A172 (cell line): ENCODE results near the gene NDUFA3. TPM values are rescaled to one million over a fixed set of nuclear protein-coding genes. Genes with fewer than 3 reads are reported as not detected.

Experiments
- total RNA-seq: library from RNA; depleted of rRNA; stranded (reverse); fragments of >200 nt; shearing (Covaris generic); gene quantifications from 2 replicates; pipeline ENCODE4 v1.2.3, GENCODE V29; 2014; rRNA removed

Gene NDUFA3
- total RNA-seq, 1 experiment from 2014 or later = 156 TPM

Other genes with a start within 250 kb of the NDUFA3 start
- 34.9 and 49.7 TPM in 2 replicates for gene MYADM, start 235.0 kb upstream of the NDUFA3 start, total RNA-seq
- 2.2 TPM in 1 of 2 replicates, not detected in the other for gene PRKCG, start 220.7 kb upstream of the NDUFA3 start, total RNA-seq
- gene CACNG7, start 193.6 kb upstream of the NDUFA3 start, total RNA-seq = 0.07 TPM in 1 of 2 replicates, not detected in the other
- 0.43 and 0.72 TPM in 2 replicates for gene CACNG8, start 139.9 kb upstream of the NDUFA3 start, total RNA-seq
- gene CACNG6, start 111.2 kb upstream of the NDUFA3 start, total RNA-seq = 6.3 and 7.5 TPM in 2 replicates
- gene VSTM1, start 39.0 kb upstream of the NDUFA3 start, total RNA-seq = not detected in 2 replicates
- not detected in 2 replicates for gene TARM1, start 21.5 kb upstream of the NDUFA3 start, total RNA-seq
- gene OSCAR, start 2.1 kb upstream of the NDUFA3 start, total RNA-seq = 0.41 TPM in 1 of 2 replicates, not detected in the other
- gene TFPT, start 12.8 kb downstream of the NDUFA3 start, total RNA-seq = 49.9 and 53.8 TPM in 2 replicates
- gene PRPF31, start 12.9 kb downstream of the NDUFA3 start, total RNA-seq = 135 and 162 TPM in 2 replicates
- gene CNOT3, start 34.9 kb downstream of the NDUFA3 start, total RNA-seq = 21.1 and 25.5 TPM in 2 replicates
- 18.7 and 21.1 TPM in 2 replicates for gene LENG1, start 56.9 kb downstream of the NDUFA3 start, total RNA-seq
- not detected in 2 replicates for gene TMC4, start 70.3 kb downstream of the NDUFA3 start, total RNA-seq
- gene MBOAT7, start 86.7 kb downstream of the NDUFA3 start, total RNA-seq = 405 and 408 TPM in 2 replicates
- 222 and 277 TPM in 2 replicates for gene TSEN34, start 88.5 kb downstream of the NDUFA3 start, total RNA-seq
- gene RPS9, start 98.0 kb downstream of the NDUFA3 start, total RNA-seq = 1,527 and 1,817 TPM in 2 replicates
- not detected in 2 replicates for gene LILRB3, start 120.2 kb downstream of the NDUFA3 start, total RNA-seq
- gene LILRA6, start 139.9 kb downstream of the NDUFA3 start, total RNA-seq = not detected in 2 replicates
- not detected in 2 replicates for gene LILRB5, start 154.4 kb downstream of the NDUFA3 start, total RNA-seq
- gene LILRB2, start 178.3 kb downstream of the NDUFA3 start, total RNA-seq = not detected in 2 replicates
- not detected in 2 replicates for gene LILRA5, start 210.3 kb downstream of the NDUFA3 start, total RNA-seq
- gene LILRA4, start 236.3 kb downstream of the NDUFA3 start, total RNA-seq = not detected in 2 replicates